ENCODE results near the gene S100A9. TPM values are rescaled to one million over a fixed set of nuclear protein-coding genes. Genes with fewer than 3 reads are reported as not detected.

Gene S100A9
- total and polyA plus RNA-seq, 7 donors, result 26.4 to 111 (median 51.1) TPM

GRCh38 chr1:153396461-153396860, 38.8 kb downstream of the S100A9 start:
- Histone ChIP-seq H3K36me3 (ENCODE audit: insufficient read depth in 1 of 2, low read depth in 1 of 2) (no peaks in the 10 kb centered on the region), H3K27me3 (ENCODE audit: insufficient read depth in 3 of 3, low read length in 2 of 3) (no peaks in the 10 kb centered on the region), H3K27ac (no peak overlapping the region), H3K9me3 (no peaks in the 10 kb centered on the region), H3K4me1 (no peaks in the 10 kb centered on the region), H3K4me3 (no peak overlapping the region)
- DNase-seq (no peak), ATAC-seq (no peak)
- TF ChIP-seq CTCF (IDR thresholded peaks at IDR 0.05), result no peak
- WGBS, 3 donors, result 80 to 82% (median 82%) methylated on average over 6 of the region's 6 CpGs
- intact Hi-C loops (cut with DNase I), result loop anchor here in 1 of 2 donors (5.0 kb wide), 1 partner anchor 44 kb away; no protein-coding TSS in a partner anchor

GRCh38 chr1:153397051-153397923, 39.6 kb downstream of the S100A9 start:
- Histone ChIP-seq H3K27ac (no peak overlapping the region), H3K36me3 (ENCODE audit: insufficient read depth in 1 of 2, low read depth in 1 of 2) (no peaks in the 10 kb centered on the region), H3K4me1 (no peaks in the 10 kb centered on the region), H3K27me3 (ENCODE audit: insufficient read depth in 3 of 3, low read length in 2 of 3) (peaks cover 0 to 6% (median 0%) of the 10 kb centered on the region in 3 donors), H3K4me3 (no peak overlapping the region), H3K9me3 (no peaks in the 10 kb centered on the region)
- no peak for TF ChIP-seq CTCF (IDR thresholded peaks at IDR 0.05)
- ATAC-seq (no peak), DNase-seq (no peak)
- intact Hi-C loops (cut with DNase I), result loop anchor here in 1 of 2 donors (5.0 kb wide), 1 partner anchor 45 kb away; no protein-coding TSS in a partner anchor
- 78 to 81% (median 79%) methylated on average over 19 of the region's 19 CpGs for WGBS, 3 donors

- no peaks in the 10 kb centered on the region for H3K9me3 ChIP-seq
- H3K27ac ChIP-seq, result no peak overlapping the region
- H3K4me1 ChIP-seq, result no peaks in the 10 kb centered on the region
- intact Hi-C loops (cut with DNase I), result loop anchor here in 1 of 2 donors (5.0 kb wide), 1 partner anchor 46 kb away; no protein-coding TSS in a partner anchor
- WGBS, 3 donors, result 74 to 81% (median 78%) methylated on average over 5 to 6 of the region's 6 CpGs
- ATAC-seq, result no peak
- TF ChIP-seq CTCF (IDR thresholded peaks at IDR 0.05), result no peak
- no peak for DNase-seq
- peaks cover 0 to 6% (median 0%) of the 10 kb centered on the region in 3 donors for H3K27me3 ChIP-seq (ENCODE audit: insufficient read depth in 3 of 3, low read length in 2 of 3)
- no peaks in the 10 kb centered on the region for H3K36me3 ChIP-seq (ENCODE audit: insufficient read depth in 1 of 2, low read depth in 1 of 2)
- no peak overlapping the region for H3K4me3 ChIP-seq
These were observed 40.4 kb downstream of the S100A9 start for GRCh38 chr1:153397924-153398651.

GRCh38 chr1:153399401-153400055, 41.9 kb downstream of the S100A9 start:
- Histone ChIP-seq H3K27me3 (ENCODE audit: insufficient read depth in 3 of 3, low read length in 2 of 3) (peaks cover 0 to 6% (median 0%) of the 10 kb centered on the region in 3 donors), H3K4me1 (no peaks in the 10 kb centered on the region), H3K36me3 (ENCODE audit: insufficient read depth in 1 of 2, low read depth in 1 of 2) (no peaks in the 10 kb centered on the region), H3K4me3 (no peak overlapping the region), H3K9me3 (no peaks in the 10 kb centered on the region), H3K27ac (no peak overlapping the region)
- DNase-seq (no peak), ATAC-seq (no peak)
- TF ChIP-seq CTCF (IDR thresholded peaks at IDR 0.05), result no peak
- WGBS, 3 donors, result 79 to 86% (median 83%) methylated on average over 7 of the region's 7 CpGs
- intact Hi-C loops (cut with DNase I), result loop anchor here in 1 of 2 donors (5.0 kb wide), 1 partner anchor 47 kb away; no protein-coding TSS in a partner anchor
